Islet of Langerhans (tissue), 1 donor: ENCODE measurements around the gene HOXA2.

Experiments used
- FAIRE-seq: peaks from one replicate; lab custom pipeline; 2011; peaks lifted over from hg19 to GRCh38; lab: Jason Lieb, UNC

The HOXA2 gene

GRCh38 chr7:27124902-27125689 lies 22.6 kb upstream of the HOXA2 start:
- no peak for FAIRE-seq

- no peak for FAIRE-seq
Measured at GRCh38 chr7:27124096-27124901, 21.8 kb upstream of the HOXA2 start.

GRCh38 chr7:27123477-27124053 lies 21.1 kb upstream of the HOXA2 start:
- FAIRE-seq = no peak

GRCh38 chr7:27123007-27123476 lies 20.6 kb upstream of the HOXA2 start:
- FAIRE-seq = no peak

GRCh38 chr7:27122077-27122910 lies 19.8 kb upstream of the HOXA2 start:
- no peak for FAIRE-seq

- no peak for FAIRE-seq
Measured at GRCh38 chr7:27121684-27122076, 19.2 kb upstream of the HOXA2 start.

GRCh38 chr7:27119412-27119911 lies 17.0 kb upstream of the HOXA2 start:
- FAIRE-seq = no peak

- FAIRE-seq = no peak
Measured at GRCh38 chr7:27118580-27118979, 16.1 kb upstream of the HOXA2 start.

GRCh38 chr7:27117887-27118491 lies 15.5 kb upstream of the HOXA2 start:
- no peak for FAIRE-seq

GRCh38 chr7:27116962-27117886 lies 14.7 kb upstream of the HOXA2 start:
- no peak for FAIRE-seq

- FAIRE-seq = no peak
Measured at GRCh38 chr7:27116031-27116961, 13.8 kb upstream of the HOXA2 start.

- no peak for FAIRE-seq
Measured at GRCh38 chr7:27115221-27116026, 12.9 kb upstream of the HOXA2 start.

- FAIRE-seq = no peak
Measured at GRCh38 chr7:27114881-27115220, 12.4 kb upstream of the HOXA2 start.

- FAIRE-seq = no peak
Measured at GRCh38 chr7:27113991-27114769, 11.7 kb upstream of the HOXA2 start.

GRCh38 chr7:27112955-27113949 lies 10.8 kb upstream of the HOXA2 start:
- FAIRE-seq = no peak

- FAIRE-seq = no peak
Measured at GRCh38 chr7:27112361-27112760, 9.9 kb upstream of the HOXA2 start.
